A549 treated with GW870086 at 1 μM for 4 hours (cell line): Measurements from ENCODE around the gene JRKL. TPM values are rescaled to one million over a fixed set of nuclear protein-coding genes. Genes with fewer than 3 reads are reported as not detected.

Experiments
- total RNA-seq: library from RNA; stranded (reverse); fragments of 200-300 nt; extraction: Qiagen RNA extraction; gene quantifications from 5 replicates; pipeline ENCODE4 v1.2.3, GENCODE V29; 2022; ENCODE audit warnings: low read depth

The JRKL gene
- total RNA-seq, result 4.2 to 6.9 TPM (median 6.4 TPM) in 5 replicates

DNA sequence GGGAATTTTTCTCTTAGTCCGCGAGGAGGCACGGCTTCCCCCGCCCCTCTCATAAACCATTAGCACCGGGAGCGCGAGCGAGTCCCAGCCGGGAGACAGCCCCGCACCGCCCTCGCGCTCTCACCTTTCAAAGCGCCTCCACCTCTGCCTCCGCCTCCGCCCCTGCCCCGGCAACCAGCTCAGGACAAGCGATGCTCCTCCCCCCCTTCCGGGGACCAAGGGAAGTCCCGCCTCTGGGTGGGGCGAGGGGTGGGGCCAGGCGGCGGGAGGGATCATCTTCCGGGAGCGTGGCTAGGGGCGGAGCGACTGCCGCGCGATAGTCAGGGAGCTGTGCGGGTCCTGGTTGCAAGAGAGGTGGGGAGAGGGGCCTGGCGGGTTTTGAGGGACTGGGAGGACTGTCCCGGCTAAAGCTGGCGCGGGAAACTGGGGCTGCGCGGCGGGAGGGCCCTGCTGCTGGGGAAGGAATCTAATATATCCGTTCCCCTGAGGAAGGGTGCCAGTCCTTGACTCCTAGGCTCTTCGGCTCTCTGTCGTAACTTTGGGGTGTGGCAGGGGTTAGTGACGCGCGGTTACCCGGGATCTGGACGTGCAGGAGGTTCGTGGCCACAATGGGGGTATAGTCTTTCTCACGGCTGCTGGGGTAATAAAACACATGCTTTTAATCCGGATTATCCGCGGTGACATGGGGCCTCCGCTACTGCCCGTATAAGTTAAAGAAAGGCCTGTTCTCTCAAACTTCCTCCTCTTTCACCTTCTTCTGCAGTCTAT, at the start of gene JRKL, which contains the start of gene CCDC82:
TSS of gene JRKL (plus strand) at position 294 of the 768 bp plus-strand sequence. CDS start 637 bp downstream, outside the sequence.
TSS of gene CCDC82 (minus strand) at position 193 of the 768 bp plus-strand sequence. CDS start 5,165 bp downstream, outside the sequence.

DNA sequence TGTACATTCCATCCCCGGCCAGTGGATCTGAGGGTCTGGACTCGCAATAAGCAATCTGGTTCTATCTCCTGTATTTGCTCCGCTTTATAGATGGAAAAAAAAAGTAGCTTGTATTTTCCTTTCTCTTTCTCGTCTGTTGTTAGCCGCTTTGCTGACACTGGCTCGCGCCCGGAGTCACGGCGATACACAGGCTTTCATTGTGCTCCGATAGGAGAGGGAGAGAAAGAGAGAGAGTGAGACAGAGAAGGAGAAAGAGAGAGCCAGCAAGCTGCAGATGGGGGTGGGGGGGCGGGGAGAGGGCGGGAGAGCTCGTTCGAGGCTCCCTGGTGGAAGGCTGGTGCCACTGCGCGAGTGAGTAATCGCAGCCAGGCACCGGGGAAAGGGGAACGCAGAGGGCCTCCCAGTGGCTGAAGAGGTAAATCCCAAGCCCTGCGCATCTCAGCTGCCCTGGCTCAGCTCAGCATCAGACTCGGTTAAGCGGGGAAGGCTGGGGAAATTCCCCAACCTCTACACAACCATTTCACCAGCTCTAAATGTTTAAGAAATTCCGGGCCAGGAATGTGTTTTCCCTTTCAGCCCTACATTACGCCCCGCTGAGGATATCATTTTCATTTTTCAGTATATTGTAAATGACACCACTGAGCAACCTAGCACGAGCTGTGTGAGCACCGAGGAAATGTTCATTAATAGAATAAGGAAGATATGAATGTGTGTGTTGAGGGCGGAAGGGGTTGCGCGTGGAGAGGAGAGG, 46.7 kb upstream of the JRKL start, which contains the start of gene MAML2:
TSS of gene MAML2 (minus strand) at position 235 of the 751 bp plus-strand sequence. CDS start 1,300 bp downstream, outside the sequence.

Other genes starting within 250 kb of the JRKL start
- 2.6 to 4.3 TPM (median 4.0 TPM) in 5 replicates for gene MAML2, start 46.8 kb upstream of the JRKL start, total RNA-seq
- gene CCDC82, start 101 bp upstream of the JRKL start, total RNA-seq, result 17.2 to 21.2 TPM (median 19.0 TPM) in 5 replicates